Natural killer cell (primary cell): ENCODE results near the gene SLC44A5. TPM values are rescaled to one million over a fixed set of nuclear protein-coding genes. Genes with fewer than 3 reads are reported as not detected.

Source experiments
- ATAC-seq, 3 donors: fragments of 150-1000 bp in 2 of 3; fragments of 200-7000 bp in 1 of 3; cut with Tn5 transposase; 1 replicate in 1 of 3; 2 replicates in 2 of 3; pipeline ENCODE4 v1.10.0; 2021; ENCODE audit warnings: mild to moderate bottlenecking in 2 of 3, moderate library complexity in 2 of 3
- DNase-seq, 2 donors: peaks; one replicate each; pipeline versions ENCODE4 v3.0.0 to v3.0.0-alpha.2; 2013 to 2021; ENCODE audit warnings: mixed read lengths in 1 of 2
- H3K27ac ChIP-seq: one replicate; pipeline ENCODE4 v1.5.1; 2013; ENCODE audit warnings: mild to moderate bottlenecking, low read length
- H3K27me3 ChIP-seq: one replicate; pipeline ENCODE4 v1.6.1; 2013; ENCODE audit warnings: low read length; ENCODE audit not compliant: control insufficient read depth, insufficient read depth
- H3K36me3 ChIP-seq: one replicate; pipeline ENCODE4 v1.6.1; 2013; ENCODE audit warnings: low read length; ENCODE audit not compliant: control insufficient read depth, insufficient read depth
- H3K4me1 ChIP-seq: one replicate; pipeline ENCODE4 v1.6.1; 2013; ENCODE audit warnings: low read length; ENCODE audit not compliant: control insufficient read depth, insufficient read depth
- H3K4me3 ChIP-seq: one replicate; pipeline ENCODE4 v1.5.1; 2013; ENCODE audit warnings: low read length
- H3K9me3 ChIP-seq: one replicate; pipeline ENCODE4 v1.6.1; 2013; ENCODE audit warnings: low read length; ENCODE audit not compliant: control insufficient read depth, insufficient read depth
- H3K27ac Mint-ChIP-seq, 2 donors: one replicate each; pipeline ENCODE4 v1.8.0; 2022; ENCODE audit warnings: mild to moderate bottlenecking in 2 of 2, mixed read lengths in 2 of 2, moderate library complexity in 1 of 2
- H3K27me3 Mint-ChIP-seq, 2 donors: one replicate each; pipeline ENCODE4 v1.8.0; 2022; ENCODE audit warnings: low read depth in 2 of 2, mixed read lengths in 2 of 2
- H3K36me3 Mint-ChIP-seq: one replicate; pipeline ENCODE4 v1.8.0; 2022; ENCODE audit warnings: mixed read lengths
- H3K4me1 Mint-ChIP-seq, 2 donors: one replicate each; pipeline ENCODE4 v1.8.0; 2022; ENCODE audit warnings: mixed read lengths in 2 of 2
- H3K4me3 Mint-ChIP-seq: one replicate; pipeline ENCODE4 v1.8.0; 2022; ENCODE audit warnings: mild to moderate bottlenecking, moderate library complexity, mixed read lengths
- H3K9me3 Mint-ChIP-seq, 2 donors: one replicate each; pipeline ENCODE4 v1.8.0; 2022; ENCODE audit warnings: mixed read lengths in 2 of 2
- WGBS: methylation state at CpG from one replicate; pipeline ENCODE4 v1.1.7; 2013; ENCODE audit warnings: missing lambda C conversion rate; ENCODE audit not compliant: insufficient coverage; 5-methylcytosine and 5-hydroxymethylcytosine counted together
- intact Hi-C: fragments of 100-400 bp; cut with micrococcal nuclease; formaldehyde crosslinking; loops from one replicate; pipeline ENCODE4 v1.14.2; 2022
- total RNA-seq, 4 donors: library from RNA; stranded (reverse); fragments of 120-200 nt in 1 of 4; gene quantifications; one replicate each; pipeline versions ENCODE4 v1.2.3 to v1.2.4, GENCODE V29; 2013 to 2022
- TF ChIP-seq, protein P1 (sequence below): fragments of 200-600 bp; IDR thresholded peaks from one replicate; pipeline ENCODE4 v1.8.0; 2022; ENCODE audit warnings: antibody characterized with exemption

SLC44A5 gene
- total RNA-seq, 3 donors from 2014 or later (not counting 1 experiment from before 2014, with no cell fraction given) = 0.15 to 1.2 TPM; not detected in 1

DNA sequence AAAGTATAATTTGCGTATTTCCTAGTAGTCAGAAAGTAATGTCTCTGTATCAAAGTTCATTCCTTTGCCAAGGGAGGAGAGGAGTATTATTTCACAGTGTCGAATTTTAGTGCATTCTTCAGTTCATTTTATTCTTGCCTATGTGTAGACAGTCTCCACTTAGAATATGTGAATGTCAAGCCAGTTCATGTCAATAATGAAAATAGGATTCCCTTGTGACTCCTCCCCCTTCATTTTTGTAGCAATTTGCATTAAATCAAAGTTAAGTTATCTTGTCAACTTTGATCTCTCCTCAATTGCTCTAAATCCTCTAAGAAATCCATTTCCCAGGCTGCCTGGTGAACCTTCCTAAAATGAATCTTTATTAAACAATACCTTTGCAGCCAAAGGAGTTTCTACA, 179.1 kb downstream of the SLC44A5 start:
- no peak overlapping the region for H3K4me3 ChIP-seq
- peaks cover 0 to 4% of the 10 kb centered on the region in 2 donors for H3K9me3 Mint-ChIP-seq
- no peak overlapping the region for H3K27ac ChIP-seq
- no peaks in the 10 kb centered on the region for H3K36me3 Mint-ChIP-seq
- intact Hi-C loops = no loop called here
- H3K9me3 ChIP-seq = no peaks in the 10 kb centered on the region
- DNase-seq (no peak), ATAC-seq (no peak)
- H3K4me3 Mint-ChIP-seq = no peak overlapping the region
- no peaks in the 10 kb centered on the region for H3K4me1 ChIP-seq
- H3K36me3 ChIP-seq = no peaks in the 10 kb centered on the region
- H3K27ac Mint-ChIP-seq = no peak overlapping the region
- TF ChIP-seq, protein P1, sequence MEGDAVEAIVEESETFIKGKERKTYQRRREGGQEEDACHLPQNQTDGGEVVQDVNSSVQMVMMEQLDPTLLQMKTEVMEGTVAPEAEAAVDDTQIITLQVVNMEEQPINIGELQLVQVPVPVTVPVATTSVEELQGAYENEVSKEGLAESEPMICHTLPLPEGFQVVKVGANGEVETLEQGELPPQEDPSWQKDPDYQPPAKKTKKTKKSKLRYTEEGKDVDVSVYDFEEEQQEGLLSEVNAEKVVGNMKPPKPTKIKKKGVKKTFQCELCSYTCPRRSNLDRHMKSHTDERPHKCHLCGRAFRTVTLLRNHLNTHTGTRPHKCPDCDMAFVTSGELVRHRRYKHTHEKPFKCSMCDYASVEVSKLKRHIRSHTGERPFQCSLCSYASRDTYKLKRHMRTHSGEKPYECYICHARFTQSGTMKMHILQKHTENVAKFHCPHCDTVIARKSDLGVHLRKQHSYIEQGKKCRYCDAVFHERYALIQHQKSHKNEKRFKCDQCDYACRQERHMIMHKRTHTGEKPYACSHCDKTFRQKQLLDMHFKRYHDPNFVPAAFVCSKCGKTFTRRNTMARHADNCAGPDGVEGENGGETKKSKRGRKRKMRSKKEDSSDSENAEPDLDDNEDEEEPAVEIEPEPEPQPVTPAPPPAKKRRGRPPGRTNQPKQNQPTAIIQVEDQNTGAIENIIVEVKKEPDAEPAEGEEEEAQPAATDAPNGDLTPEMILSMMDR = no peak
- H3K4me1 Mint-ChIP-seq = no peaks in the 10 kb centered on the region
- H3K27me3 Mint-ChIP-seq = no peaks in the 10 kb centered on the region
- no peaks in the 10 kb centered on the region for H3K27me3 ChIP-seq
- 72% methylated on average over 2 of the region's 2 CpGs for WGBS

DNA sequence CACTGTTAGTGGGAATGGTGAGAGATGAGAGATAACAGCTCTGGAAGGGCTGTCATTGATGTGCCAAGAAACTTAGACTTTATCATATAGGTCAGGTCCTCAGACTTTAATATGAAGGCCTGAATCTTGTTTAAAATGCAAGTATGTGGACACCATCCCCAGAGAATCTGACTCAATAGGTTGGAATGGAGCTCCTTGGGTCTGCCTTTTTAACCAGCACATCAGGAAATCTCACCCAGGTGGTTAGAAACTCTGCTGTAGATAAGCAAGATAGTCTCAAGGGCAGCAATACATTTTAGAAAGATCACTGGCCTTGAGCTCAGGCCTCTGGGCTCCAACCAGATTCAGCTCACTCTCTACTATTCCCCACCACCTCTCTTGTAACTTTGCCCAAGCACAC, 180.4 kb downstream of the SLC44A5 start:
- TF ChIP-seq, protein P1 = no peak
- no peaks in the 10 kb centered on the region for H3K27me3 ChIP-seq
- H3K4me1 ChIP-seq = no peaks in the 10 kb centered on the region
- H3K36me3 ChIP-seq = no peaks in the 10 kb centered on the region
- ATAC-seq = no peak
- H3K27me3 Mint-ChIP-seq = no peaks in the 10 kb centered on the region
- H3K36me3 Mint-ChIP-seq = no peaks in the 10 kb centered on the region
- no peaks in the 10 kb centered on the region for H3K9me3 ChIP-seq
- intact Hi-C loops = no loop called here
- DNase-seq = no peak
- peaks cover 0 to 2% of the 10 kb centered on the region in 2 donors for H3K9me3 Mint-ChIP-seq
- H3K4me1 Mint-ChIP-seq = no peaks in the 10 kb centered on the region
- H3K27ac ChIP-seq = no peak overlapping the region
- H3K27ac Mint-ChIP-seq = no peak overlapping the region
- no peak overlapping the region for H3K4me3 Mint-ChIP-seq
- H3K4me3 ChIP-seq = no peak overlapping the region

DNA sequence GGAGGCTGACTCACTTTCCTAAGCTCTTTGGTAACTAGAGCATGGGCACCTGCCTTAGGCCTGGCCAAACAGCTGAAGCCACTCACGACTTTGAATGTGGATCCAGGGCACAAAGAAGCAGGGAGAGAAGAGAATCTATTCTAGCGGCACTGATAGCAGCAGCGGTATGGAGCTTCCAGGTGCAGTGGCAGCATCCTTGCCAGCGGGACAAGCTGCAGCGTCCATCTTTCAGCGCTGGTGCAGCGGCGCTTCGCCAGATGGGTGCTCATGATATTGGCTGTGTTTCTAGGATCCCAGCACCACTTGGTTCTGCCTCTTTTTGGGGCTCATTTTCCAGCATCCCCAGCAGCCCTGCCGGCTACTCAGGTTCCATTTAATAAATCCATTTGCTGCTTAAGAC, 184.2 kb downstream of the SLC44A5 start:
- Histone ChIP-seq H3K9me3 (no peaks in the 10 kb centered on the region), H3K4me3 (no peak overlapping the region), H3K36me3 (no peaks in the 10 kb centered on the region), H3K4me1 (no peaks in the 10 kb centered on the region), H3K27me3 (no peaks in the 10 kb centered on the region), H3K27ac (no peak overlapping the region)
- DNase-seq = no peak
- intact Hi-C loops = no loop called here
- 86% methylated on average over 10 of the region's 10 CpGs for WGBS
- Mint-ChIP-seq H3K36me3 (no peaks in the 10 kb centered on the region), H3K4me1 (no peaks in the 10 kb centered on the region), H3K4me3 (no peak overlapping the region), H3K9me3 (peaks cover 0 to 2% of the 10 kb centered on the region in 2 donors), H3K27me3 (no peaks in the 10 kb centered on the region), H3K27ac (no peak overlapping the region)
- TF ChIP-seq, protein P1 = no peak
- ATAC-seq = no peak

DNA sequence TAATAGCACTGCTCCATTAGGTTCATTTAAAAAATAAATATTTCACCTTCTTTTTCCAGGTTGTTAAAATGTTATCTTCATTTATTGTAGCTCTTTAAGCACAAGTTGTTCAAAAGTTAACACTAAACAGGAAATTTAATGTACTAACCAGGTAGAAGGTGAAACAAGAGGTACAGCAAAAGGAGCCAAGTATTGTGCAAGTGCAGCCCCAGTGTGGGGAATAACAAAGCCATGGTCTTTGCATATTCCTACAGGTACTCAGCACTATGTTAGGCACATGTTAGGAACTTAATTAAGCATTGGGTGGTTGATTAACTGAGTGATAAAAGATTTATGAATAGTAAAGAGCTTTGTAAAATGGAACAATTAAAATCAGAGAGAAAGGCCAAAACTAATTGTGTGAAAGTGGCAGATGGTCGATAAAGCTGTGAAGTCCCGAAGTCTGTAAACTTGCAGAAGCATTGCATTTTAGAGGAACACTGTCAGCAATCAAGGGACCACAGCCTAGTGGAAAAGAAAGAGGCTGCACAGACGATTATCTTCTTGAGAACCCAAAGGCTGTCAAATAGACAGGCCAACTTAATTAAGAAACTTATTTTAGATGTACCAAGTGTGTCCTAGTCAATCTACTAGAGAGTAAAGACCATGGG, 185.8 kb downstream of the SLC44A5 start:
- DNase-seq (no peak), ATAC-seq (no peak)
- H3K27me3 Mint-ChIP-seq = no peaks in the 10 kb centered on the region
- WGBS = 77% methylated on average over 3 of the region's 3 CpGs
- no peaks in the 10 kb centered on the region for H3K4me1 Mint-ChIP-seq
- H3K4me3 ChIP-seq = no peak overlapping the region
- H3K4me3 Mint-ChIP-seq = no peak overlapping the region
- TF ChIP-seq, protein P1 = no peak
- no peak overlapping the region for H3K27ac ChIP-seq
- no peaks in the 10 kb centered on the region for H3K27me3 ChIP-seq
- H3K36me3 ChIP-seq = no peaks in the 10 kb centered on the region
- H3K36me3 Mint-ChIP-seq = no peaks in the 10 kb centered on the region
- peaks cover 0 to 2% of the 10 kb centered on the region in 2 donors for H3K9me3 Mint-ChIP-seq
- H3K27ac Mint-ChIP-seq = no peak overlapping the region
- H3K9me3 ChIP-seq = no peaks in the 10 kb centered on the region
- intact Hi-C loops = no loop called here
- no peaks in the 10 kb centered on the region for H3K4me1 ChIP-seq
